GM18519 (cell line): ENCODE results near the gene DUSP28.
"Not testable (repeated sequence)": the region's sequence is repeated elsewhere in the genome, so short reads cannot be mapped to it uniquely, and the experiment has no call there.

Experiments
- ATAC-seq: cut with Tn5 transposase; IDR thresholded peaks from one replicate; pipeline ENCODE4 v1.9.1; 2021; ENCODE audit warnings: mild to moderate bottlenecking, moderate library complexity; ENCODE audit not compliant: unreplicated experiment, low FRiP score

The DUSP28 gene

GRCh38 chr2:240526521-240526920 is 33.6 kb upstream of the DUSP28 start:
- ATAC-seq = no peak

GRCh38 chr2:240527153-240527750 is 32.9 kb upstream of the DUSP28 start:
- ATAC-seq = no peak

- no peak for ATAC-seq
Measured at GRCh38 chr2:240528406-240529040, 31.6 kb upstream of the DUSP28 start.

- no peak for ATAC-seq
Measured at GRCh38 chr2:240529344-240529999, 30.7 kb upstream of the DUSP28 start.

GRCh38 chr2:240530181-240530580 is 30.0 kb upstream of the DUSP28 start:
- no peak for ATAC-seq

GRCh38 chr2:240531038-240531437 is 29.1 kb upstream of the DUSP28 start:
- no peak for ATAC-seq

DNA sequence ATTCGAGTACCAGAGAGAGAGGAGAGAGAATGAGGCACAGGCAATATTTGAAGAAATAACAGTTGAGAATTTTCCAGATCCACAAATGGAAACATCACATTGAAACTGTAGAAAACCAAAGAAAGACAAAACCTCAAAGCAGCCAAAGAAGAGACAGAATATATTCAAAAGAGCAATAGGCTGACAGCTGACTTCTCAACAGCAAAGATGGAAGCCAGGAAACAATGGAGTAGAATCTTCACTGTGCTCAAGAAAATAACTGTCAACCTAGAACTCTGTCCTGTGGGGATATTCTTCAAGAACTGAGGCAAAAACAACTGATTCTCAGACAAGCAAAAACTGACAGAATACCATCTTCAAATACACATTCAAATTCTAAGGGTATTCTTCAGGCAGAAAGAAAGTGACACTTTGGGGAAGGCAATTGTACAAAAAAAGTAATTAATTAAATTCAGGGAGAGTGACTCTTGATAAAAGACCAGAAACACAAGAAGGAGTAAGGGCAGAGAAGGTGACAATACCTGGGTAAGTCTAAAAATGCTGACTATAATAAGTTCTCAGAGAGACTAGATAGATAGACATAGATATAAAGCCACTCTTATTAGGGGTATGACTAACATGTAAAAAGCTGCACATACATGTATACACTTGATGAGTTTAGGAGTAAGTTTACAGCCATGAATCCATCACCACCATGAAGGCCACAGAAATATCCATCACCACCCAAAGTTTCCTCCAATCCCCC is 28.0 kb upstream of the DUSP28 start:
- ATAC-seq = no peak

- no peak for ATAC-seq
Measured at GRCh38 chr2:240538031-240538780, 22.0 kb upstream of the DUSP28 start.

GRCh38 chr2:240539101-240539500 is 21.1 kb upstream of the DUSP28 start:
- not testable (repeated sequence) for ATAC-seq

DNA sequence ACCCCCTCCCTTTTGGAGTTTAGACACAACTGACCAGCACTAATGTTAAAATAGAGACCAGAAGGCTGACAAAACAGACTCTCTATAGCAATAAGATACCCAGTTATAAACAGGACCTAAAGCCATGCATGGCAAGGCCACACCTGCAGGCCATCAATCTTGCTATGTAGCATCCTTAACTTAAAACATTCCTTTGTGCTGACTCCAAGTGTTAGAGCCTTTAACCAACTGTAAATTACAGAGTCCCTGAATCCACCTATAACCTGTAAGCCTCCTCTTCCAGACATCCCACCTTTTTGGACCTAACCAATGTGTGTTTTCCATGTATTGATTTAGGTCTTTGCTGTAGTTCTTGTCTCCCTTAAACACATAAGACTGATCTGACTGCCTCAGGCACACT is 20.3 kb upstream of the DUSP28 start:
- no peak for ATAC-seq

- no peak for ATAC-seq
Measured at GRCh38 chr2:240551288-240551687, 8.9 kb upstream of the DUSP28 start.

GRCh38 chr2:240551811-240552210 is 8.3 kb upstream of the DUSP28 start:
- no peak for ATAC-seq

GRCh38 chr2:240553956-240554480 is 6.1 kb upstream of the DUSP28 start:
- ATAC-seq = no peak

GRCh38 chr2:240554767-240555493 is 5.2 kb upstream of the DUSP28 start:
- ATAC-seq = no peak

GRCh38 chr2:240555541-240556250 is 4.5 kb upstream of the DUSP28 start:
- ATAC-seq = no peak

DNA sequence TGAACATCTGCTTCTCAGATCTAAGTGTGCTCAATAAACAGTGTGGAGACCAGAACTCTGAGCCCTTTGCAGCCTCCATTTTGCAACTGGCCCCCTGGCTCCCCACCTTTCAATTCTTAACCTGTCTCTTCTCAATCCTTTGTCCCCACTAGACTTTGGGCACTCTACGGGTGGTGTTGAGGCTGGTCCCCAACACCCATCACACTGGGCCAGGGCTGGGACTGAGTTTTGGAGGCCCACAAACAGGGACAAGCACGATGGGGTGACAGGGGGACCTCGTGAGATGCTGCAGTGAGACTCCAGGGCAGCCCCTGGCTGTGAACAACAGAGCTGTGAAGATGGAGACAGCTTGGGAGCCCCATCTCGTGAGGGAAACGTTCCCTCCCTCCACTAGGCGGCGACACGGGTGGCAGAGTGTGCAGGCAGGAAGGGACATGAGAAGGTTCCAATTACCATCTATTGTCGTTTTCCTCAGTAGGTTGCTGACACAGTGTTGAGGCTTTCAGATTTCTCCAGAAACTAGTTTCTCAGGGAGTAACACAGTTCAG is 3.5 kb upstream of the DUSP28 start:
- ATAC-seq = no peak

DNA sequence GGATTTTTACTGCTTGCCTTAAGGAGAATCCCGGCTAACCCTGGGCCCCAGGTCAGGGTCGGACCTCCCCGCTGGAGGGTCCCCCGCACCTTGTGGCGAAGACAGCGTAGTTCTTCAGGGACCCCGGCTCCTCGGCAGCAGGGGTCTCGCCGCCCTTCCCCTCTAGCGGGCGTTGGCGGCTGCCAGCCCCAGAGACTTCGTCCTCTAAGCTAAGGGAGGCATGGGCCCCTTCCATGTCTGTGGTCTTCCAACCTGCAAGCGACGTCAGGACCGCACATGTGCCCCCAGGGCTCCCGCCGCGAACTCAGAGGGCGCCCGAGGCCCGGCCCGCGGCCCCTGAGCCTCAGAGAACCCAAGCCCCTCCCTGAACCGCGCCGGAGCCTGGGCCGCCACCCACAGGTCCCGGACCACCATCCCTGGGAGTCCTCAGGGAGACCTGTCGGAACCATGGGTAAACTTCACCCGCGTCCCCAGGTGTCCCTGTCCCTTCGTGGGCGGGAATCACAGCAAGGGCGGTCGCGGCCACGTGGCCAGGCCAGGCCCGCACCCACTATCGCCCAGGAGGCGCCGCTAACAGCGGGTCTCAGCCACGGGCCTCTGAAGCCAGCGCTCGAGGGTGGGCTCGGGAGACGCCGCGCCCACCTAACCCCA is 2.9 kb upstream of the DUSP28 start:
- ATAC-seq = no peak

GRCh38 chr2:240557808-240558207 is 2.3 kb upstream of the DUSP28 start, which contains the start of gene ANKMY1:
Gene ANKMY1, minus strand, starts transcription at chr2:240557988. Its CDS starts 653 bp downstream, at chr2:240557335.
- no peak for ATAC-seq
